PC-9 (cell line): Measurements from ENCODE around the gene CNFN. TPM values are rescaled to one million over a fixed set of nuclear protein-coding genes. Genes with fewer than 3 reads are reported as not detected.

Source experiments
- BruUV-seq: library from RNA; stranded (reverse); fragments of 400-500 nt; replicated peaks from 2 replicates; lab custom pipeline; 2021; lab: Mats Ljungman, UMichigan
- CTCF ChIA-PET: fragments of 300-600 bp; sonication (Branson Sonifier 250); formaldehyde crosslinking; loops from one replicate; lab custom pipeline; 2022; ENCODE audit warnings: antibody characterized with exemption; lab: Charles Lee
- POLR2A ChIA-PET: fragments of 300-600 bp; sonication (Branson Sonifier 250); formaldehyde crosslinking; loops from one replicate; lab custom pipeline; 2022; ENCODE audit warnings: antibody characterized with exemption; ENCODE audit not compliant: unreplicated experiment; lab: Charles Lee
- DNase-seq, 2 experiments: peaks; one replicate each; pipeline versions ENCODE4 v3.0.0 to v3.0.0-alpha.2; 2015 to 2022; ENCODE audit warnings: mixed read lengths in 1 of 2
- H2AFZ ChIP-seq: fragments of 200-600 bp; sonication (generic); 2 replicates; pipeline ENCODE4 v1.8.1; 2017; ENCODE audit warnings: antibody characterized with exemption
- H3F3A ChIP-seq: fragments of 200-600 bp; sonication (generic); 2 replicates; pipeline ENCODE4 v1.8.1; 2017; ENCODE audit warnings: antibody characterized with exemption, mild to moderate bottlenecking, low read depth; ENCODE audit not compliant: insufficient read depth
- H3K27ac ChIP-seq: fragments of 200-600 bp; sonication (generic); 2 replicates; pipeline ENCODE4 v1.6.1; 2016; ENCODE audit warnings: mixed run types
- H3K27me3 ChIP-seq: fragments of 200-600 bp; sonication (generic); 2 replicates; pipeline ENCODE4 v1.6.1; 2016; ENCODE audit warnings: low read depth, mixed run types; ENCODE audit not compliant: insufficient read depth
- H3K36me3 ChIP-seq: fragments of 200-600 bp; sonication (generic); 2 replicates; pipeline ENCODE4 v1.6.1; 2016; ENCODE audit warnings: low read depth, mixed run types
- H3K4me1 ChIP-seq: fragments of 200-600 bp; sonication (generic); replicated peaks from 2 replicates; pipeline ENCODE4 v1.6.1; 2016; ENCODE audit warnings: mixed run types; ENCODE audit not compliant: insufficient read depth
- H3K4me2 ChIP-seq: fragments of 200-600 bp; sonication (generic); 2 replicates; pipeline ENCODE4 v1.6.1; 2017; ENCODE audit warnings: mixed run types
- H3K4me3 ChIP-seq: fragments of 200-600 bp; sonication (generic); 2 replicates; pipeline ENCODE4 v1.6.1; 2016; ENCODE audit warnings: mixed run types
- H3K79me2 ChIP-seq: fragments of 200-600 bp; sonication (generic); 2 replicates; pipeline ENCODE4 v1.6.1; 2017; ENCODE audit warnings: low read depth, mixed run types
- H3K9me2 ChIP-seq: fragments of 200-600 bp; sonication (generic); 2 replicates; pipeline ENCODE4 v1.8.1; 2017; ENCODE audit warnings: mild to moderate bottlenecking; ENCODE audit not compliant: insufficient read depth
- H3K9me3 ChIP-seq: fragments of 200-600 bp; sonication (generic); 2 replicates; pipeline ENCODE4 v1.8.1; 2016; ENCODE audit warnings: low read depth; ENCODE audit not compliant: insufficient read depth
- H4K20me1 ChIP-seq: fragments of 200-600 bp; sonication (generic); 2 replicates; pipeline ENCODE4 v1.8.1; 2017; ENCODE audit not compliant: insufficient read depth
- CTCF ChIP-seq: fragments of 200-600 bp; sonication (generic); conservative IDR thresholded peaks from 2 replicates; pipeline ENCODE4 v1.6.1; 2017; ENCODE audit warnings: mixed run types, antibody characterized with exemption, mild to moderate bottlenecking, moderate library complexity
- EZH2 ChIP-seq: fragments of 200-600 bp; sonication (generic); IDR thresholded peaks from 2 replicates; pipeline ENCODE4 v1.8.0; 2017; ENCODE audit warnings: antibody characterized with exemption, low read depth
- intact Hi-C: fragments of 100-400 bp; cut with micrococcal nuclease; formaldehyde crosslinking; loops from one replicate; pipeline ENCODE4 v1.10.0; 2022; ENCODE audit not compliant: unreplicated experiment
- total RNA-seq: library from RNA; stranded (reverse); gene quantifications from 2 replicates; pipeline ENCODE4 v1.2.3, GENCODE V29; 2021

The CNFN gene
- total RNA-seq, 1 experiment from 2014 or later = 4.9 TPM

DNA sequence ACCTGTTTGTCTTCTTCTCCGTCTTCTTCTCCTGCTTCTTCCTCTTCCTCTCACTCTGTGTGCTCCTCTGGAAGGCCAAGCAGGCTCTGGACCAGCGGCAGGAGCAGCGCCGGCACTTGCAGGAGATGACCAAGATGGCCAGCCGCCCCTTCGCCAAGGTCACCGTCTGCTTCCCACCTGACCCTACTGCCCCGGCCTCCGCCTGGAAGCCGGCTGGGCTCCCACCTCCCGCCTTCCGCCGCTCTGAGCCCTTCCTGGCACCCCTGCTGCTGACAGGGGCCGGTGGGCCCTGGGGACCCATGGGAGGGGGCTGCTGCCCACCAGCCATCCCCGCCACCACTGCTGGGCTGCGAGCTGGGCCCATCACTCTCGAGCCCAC is 13.9 kb downstream of the CNFN start:
- Histone ChIP-seq H3K79me2 (no peaks in the 10 kb centered on the region), H3K4me2 (no peak overlapping the region), H4K20me1 (no peaks in the 10 kb centered on the region), H3K9me3 (no peaks in the 10 kb centered on the region), H3K9me2 (no peaks in the 10 kb centered on the region), H3K36me3 (no peaks in the 10 kb centered on the region), H3K27me3 (no peaks in the 10 kb centered on the region), H3K27ac (no peak overlapping the region), H3K4me3 (no peak overlapping the region), H2AFZ (no peak overlapping the region), H3K4me1 (no peaks in the 10 kb centered on the region), H3F3A (no peaks in the 10 kb centered on the region)
- POLR2A ChIA-PET = no interaction called here
- no TSS peak for BruUV-seq
- intact Hi-C loops = no loop called here
- CTCF ChIA-PET = no interaction called here
- TF ChIP-seq CTCF = no peak
- no peak for TF ChIP-seq EZH2
- no peak for DNase-seq

DNA sequence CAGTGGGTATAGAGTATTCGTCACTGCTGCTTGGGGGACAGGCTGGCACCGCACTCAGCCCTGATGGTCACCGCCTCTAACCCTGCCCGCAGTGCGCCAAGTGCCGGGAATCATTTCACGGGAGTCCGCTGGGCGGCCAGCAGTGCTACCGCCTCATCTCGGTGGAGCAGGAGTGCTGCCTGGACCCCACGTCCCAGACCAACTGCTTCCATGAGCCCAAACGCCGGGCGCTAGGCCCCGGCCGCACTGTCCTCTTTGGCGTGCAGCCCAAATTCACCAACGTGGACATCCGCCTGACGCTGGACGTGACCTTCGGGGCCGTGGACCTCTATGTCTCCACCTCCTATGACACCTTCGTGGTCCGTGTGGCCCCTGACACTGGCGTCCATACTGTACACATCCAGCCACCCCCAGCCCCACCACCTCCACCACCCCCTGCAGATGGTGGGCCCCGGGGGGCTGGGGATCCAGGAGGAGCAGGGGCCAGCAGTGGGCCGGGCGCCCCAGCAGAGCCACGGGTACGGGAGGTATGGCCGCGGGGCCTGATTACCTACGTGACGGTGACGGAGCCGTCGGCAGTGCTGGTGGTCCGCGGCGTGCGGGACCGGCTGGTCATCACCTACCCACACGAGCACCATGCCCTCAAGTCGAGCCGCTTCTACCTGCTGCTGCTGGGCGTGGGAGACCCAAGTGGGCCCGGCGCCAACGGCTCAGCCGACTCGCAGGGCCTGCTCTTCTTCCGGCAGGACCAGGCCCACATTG is 14.5 kb downstream of the CNFN start:
- intact Hi-C loops = no loop called here
- Histone ChIP-seq H3K4me2 (no peak overlapping the region), H3K9me3 (no peaks in the 10 kb centered on the region), H4K20me1 (no peaks in the 10 kb centered on the region), H3F3A (no peaks in the 10 kb centered on the region), H3K79me2 (no peaks in the 10 kb centered on the region), H3K9me2 (no peaks in the 10 kb centered on the region), H3K36me3 (no peaks in the 10 kb centered on the region), H3K27me3 (no peaks in the 10 kb centered on the region), H2AFZ (no peak overlapping the region), H3K4me1 (no peaks in the 10 kb centered on the region), H3K27ac (no peak overlapping the region), H3K4me3 (no peak overlapping the region)
- BruUV-seq = no TSS peak
- TF ChIP-seq EZH2 (no peak), CTCF (no peak)
- no peak for DNase-seq
- ChIA-PET CTCF (no interaction called here), POLR2A (no interaction called here)

DNA sequence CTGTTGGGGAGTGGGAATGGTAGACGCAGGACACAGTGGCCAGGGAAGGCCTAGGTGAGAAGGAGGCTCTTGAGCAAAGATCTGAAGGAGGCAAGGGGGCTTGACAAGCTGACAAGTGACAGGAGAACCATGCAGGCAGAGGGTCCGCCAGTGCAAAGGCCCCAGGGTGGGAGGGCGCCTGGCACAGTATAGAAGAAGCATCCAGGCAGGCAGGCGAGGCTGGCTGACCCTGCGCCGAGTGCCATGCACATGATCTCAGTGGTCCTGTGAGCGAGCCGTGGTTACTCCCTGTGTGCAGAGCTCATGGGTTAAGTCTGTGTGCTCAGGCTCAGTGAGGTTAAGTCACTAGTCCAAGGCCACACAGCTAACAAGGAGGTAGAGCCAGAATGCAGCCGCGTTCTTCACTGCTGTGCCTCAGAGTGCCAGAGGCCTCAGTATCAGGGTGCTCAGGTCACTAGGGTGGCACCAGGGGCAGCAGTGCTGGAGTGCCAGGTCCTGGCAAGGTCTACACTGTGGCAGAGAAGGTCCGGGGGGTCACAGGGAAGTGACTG is 15.2 kb downstream of the CNFN start:
- H3K9me3 ChIP-seq = no peaks in the 10 kb centered on the region
- TF ChIP-seq CTCF (no peak), EZH2 (no peak)
- ChIA-PET CTCF (no interaction called here), POLR2A (no interaction called here)
- intact Hi-C loops = no loop called here
- H3K36me3 ChIP-seq = no peaks in the 10 kb centered on the region
- H4K20me1 ChIP-seq = no peaks in the 10 kb centered on the region
- no peaks in the 10 kb centered on the region for H3K4me1 ChIP-seq
- H3K27me3 ChIP-seq = no peaks in the 10 kb centered on the region
- no peak overlapping the region for H3K4me2 ChIP-seq
- no peak overlapping the region for H3K27ac ChIP-seq
- H2AFZ ChIP-seq = no peak overlapping the region
- no peaks in the 10 kb centered on the region for H3K9me2 ChIP-seq
- no peaks in the 10 kb centered on the region for H3K79me2 ChIP-seq
- no peak for DNase-seq
- H3F3A ChIP-seq = no peaks in the 10 kb centered on the region
- no peak overlapping the region for H3K4me3 ChIP-seq
- BruUV-seq = no TSS peak
